NCI-H226 (cell line): ENCODE results near the gene MBL2.
A peak's percentile ranks its signal among the peaks of the same experiment; 100 is the strongest.

ENCODE experiments used
- DNase-seq: peaks from one replicate; pipeline ENCODE4 v3.0.0-alpha.2; 2015

The MBL2 gene

GRCh38 chr10:52772623-52773022, at the start of gene MBL2:
MBL2 (minus strand) TSS chr10:52772784; CDS start chr10:52771635, 1,149 bp downstream.
- no peak for DNase-seq

DNA sequence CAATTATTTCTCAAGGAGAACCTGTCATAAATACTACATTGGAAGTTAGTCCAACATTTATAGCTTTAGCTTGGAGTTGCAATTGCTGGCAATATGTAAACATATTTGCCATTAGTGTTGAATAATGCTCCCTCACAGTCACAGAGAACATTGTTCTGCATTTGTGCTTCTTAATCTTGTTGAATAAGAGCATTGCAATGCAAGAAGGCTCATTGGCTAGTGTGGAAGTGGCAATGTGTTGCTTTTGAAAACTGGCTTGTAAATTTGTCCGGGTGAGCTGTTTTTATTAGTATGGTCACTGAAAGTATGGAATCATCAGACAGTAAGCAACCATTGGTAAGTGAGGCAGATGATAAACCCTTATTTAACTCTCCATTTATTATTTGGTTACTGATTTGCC, 47.7 kb upstream of the MBL2 start:
- DNase-seq, result no peak

- peak; percentile 12 for DNase-seq
Measured at GRCh38 chr10:52818019-52818418, 45.4 kb upstream of the MBL2 start.

GRCh38 chr10:52814506-52814905, 41.9 kb upstream of the MBL2 start:
- DNase-seq, result no peak

DNA sequence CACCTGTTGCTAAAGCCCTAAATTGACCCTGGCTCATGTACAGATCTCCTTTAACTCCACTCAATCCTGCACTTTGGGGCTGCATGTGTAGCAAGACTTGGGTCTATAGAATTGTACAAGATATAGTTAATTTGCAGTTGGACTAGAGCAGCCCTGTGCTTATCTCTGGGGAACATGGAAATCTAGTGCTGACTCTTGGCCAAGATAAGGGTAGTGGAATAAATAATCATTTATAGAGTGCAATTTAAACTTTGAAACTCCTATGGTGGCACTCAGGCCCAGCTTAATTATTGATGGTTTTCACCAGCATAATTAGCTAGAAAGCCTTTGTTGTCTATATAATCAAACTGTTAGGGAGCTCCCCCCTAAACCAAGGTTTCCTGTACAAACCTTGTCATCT, 39.2 kb upstream of the MBL2 start:
- no peak for DNase-seq

DNA sequence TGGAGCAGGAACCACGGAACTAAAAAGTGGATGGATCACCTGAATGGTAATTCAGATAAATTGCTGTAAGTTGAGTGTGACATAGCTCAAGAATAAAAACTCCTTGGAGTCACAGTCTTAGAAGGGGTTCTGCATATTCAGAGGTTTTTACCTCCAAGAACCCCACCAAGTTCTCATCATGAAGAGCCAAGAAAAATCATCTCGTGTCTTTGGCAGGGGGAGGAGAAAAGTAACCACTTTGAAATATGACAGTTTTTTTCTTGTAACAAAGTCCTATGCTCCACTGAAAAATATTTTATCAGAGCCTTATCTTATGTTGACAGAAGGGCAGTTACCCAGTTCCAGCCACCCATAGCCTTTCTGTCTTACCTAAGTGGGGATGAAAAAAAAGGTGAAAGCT, 38.2 kb upstream of the MBL2 start:
- no peak for DNase-seq

- DNase-seq, result no peak
Measured at GRCh38 chr10:52807803-52808202, 35.2 kb upstream of the MBL2 start.

DNA sequence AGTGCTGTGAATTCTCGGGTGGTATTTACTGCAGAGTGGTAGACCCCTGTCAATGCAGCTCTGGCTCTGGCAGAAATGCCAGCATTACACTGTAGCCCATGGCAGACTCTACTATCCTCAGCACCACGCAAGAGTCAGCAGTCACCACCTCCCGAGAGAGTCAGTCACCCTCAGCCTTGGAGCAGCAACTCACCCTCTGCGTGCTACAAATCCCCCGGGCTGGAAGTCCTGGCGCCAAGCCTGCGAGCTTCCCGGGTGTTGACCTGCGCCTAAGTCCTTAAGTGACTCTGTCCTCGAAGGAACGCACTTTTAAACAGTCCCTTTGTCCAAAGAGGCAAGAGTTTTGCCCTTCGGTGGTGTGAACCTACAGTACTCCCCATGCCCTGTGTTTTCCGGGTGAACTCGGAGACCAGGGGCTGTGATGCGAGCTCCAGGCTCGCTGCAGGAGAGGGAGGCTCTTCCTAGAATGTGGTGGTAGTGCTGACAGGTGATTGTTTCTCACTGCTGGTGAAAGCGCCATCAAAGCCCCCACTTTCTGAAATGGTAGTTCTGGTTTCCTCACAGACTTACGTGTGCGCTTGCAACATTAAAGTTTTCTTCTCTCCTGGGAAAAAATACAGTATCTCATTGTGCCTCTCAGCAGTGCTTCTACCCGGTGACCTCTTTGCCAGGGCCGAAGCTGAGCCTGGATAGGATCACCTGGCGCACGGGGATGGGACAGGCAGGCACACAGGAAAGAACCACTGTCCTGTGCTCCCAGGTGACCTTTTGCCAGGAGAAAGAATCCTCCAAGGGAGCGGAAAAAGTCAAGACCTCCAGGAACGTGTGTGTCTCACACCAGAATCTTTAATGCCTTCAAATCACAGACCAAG, 33.1 kb upstream of the MBL2 start:
- DNase-seq, result no peak

- DNase-seq, result peak; percentile 14
Measured at GRCh38 chr10:52801947-52802346, 29.4 kb upstream of the MBL2 start.

DNA sequence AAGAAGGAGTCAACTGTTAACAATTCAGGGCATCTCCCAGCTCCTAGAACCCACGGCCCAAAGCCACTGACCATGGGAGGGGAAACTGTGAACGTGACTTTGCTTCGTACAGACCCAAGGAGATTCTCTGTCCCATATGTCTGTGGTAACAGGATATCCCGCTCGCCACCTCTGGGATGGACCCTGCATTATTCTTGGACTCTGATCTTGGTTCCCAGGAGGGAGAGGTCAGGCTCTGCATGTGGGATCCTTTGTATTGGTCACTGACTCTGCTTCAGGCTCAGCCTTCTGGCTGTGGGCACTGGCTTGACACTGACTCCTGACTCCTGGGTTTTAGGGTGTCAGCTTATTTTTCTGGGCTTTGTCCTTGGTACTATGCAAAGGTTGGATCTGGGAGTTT, 13.5 kb upstream of the MBL2 start:
- DNase-seq, result no peak

- DNase-seq, result no peak
Measured at GRCh38 chr10:52785418-52785817, 12.8 kb upstream of the MBL2 start.

DNA sequence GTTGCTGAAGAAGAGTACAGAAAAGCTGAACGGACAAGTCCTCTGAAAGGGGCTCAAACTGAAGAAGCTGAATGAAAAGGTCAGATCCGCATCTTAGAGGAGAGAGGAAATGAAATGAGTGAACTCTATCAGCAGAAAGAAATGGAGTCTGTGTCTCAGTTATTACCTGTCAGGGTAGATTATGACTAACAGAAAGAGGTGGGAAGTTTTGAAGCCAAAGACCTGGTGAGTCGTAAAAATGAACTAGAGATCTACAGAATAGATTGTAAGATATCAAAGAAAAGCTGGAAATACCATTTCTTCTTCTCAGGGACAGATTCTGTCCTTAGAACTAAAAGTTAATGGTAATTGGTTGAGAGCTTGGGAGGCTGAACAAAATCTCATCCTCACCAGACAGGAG, 11.1 kb upstream of the MBL2 start:
- no peak for DNase-seq

DNA sequence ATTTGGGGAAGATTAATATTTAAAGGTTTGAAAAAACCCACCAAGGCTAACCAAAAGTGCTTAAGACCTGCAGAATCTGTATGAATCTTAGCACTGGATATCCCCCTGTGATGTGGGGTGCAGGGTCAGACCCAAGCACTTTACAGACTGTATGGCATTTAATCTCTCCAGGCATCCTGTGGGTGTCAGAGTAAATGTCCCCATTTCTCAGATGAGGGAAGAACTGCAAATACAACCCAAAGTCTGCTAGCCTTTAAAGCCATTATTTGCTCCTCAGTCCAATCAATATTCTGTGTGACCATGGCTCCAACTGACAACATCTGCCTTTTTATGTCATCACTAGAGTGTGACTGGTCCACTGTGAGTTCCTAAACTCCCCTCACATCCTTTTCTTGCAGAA, 10.0 kb upstream of the MBL2 start:
- no peak for DNase-seq

GRCh38 chr10:52780391-52781155, 8.0 kb upstream of the MBL2 start:
- no peak for DNase-seq

DNA sequence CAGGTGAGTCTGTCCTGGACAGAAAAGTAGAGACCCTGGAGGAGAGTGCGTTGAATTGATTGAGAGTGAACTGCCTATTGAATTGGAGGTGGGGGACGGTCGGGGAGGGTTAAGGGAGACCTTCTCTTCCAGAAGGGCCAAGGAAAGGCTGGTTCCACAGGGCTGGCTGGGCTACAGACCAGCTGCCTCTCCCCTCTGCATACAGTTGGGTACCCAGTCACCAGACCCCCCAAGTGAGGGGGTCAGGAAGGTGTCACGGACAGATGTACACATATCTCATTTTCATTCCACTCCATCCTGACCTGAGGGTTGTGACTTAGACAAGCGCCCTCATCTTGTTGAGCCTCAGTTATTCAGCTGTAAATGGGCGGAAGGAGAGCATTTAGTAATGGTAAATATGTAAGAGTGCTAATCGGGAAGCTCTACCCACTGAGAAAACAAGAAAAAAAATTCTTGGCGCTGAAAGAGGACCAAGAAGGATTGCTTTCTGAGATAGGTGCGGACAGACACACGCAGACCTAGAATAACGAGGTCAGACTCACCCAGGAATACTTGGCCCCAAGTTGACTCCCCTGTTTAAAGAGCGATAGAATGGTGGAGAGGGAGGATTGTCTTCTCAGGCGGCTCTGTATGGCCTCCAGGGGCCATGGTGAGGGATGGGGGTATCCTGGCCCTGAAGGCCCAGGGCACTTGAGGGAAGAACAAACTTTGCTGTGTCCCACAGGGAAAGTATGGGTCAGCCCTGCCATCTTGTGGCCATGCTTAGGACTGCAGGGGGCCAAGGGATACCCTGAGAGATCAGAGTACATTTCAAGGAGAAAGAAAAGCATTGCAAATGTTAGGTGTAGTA, 7.2 kb upstream of the MBL2 start:
- DNase-seq, result peak; percentile 12

DNA sequence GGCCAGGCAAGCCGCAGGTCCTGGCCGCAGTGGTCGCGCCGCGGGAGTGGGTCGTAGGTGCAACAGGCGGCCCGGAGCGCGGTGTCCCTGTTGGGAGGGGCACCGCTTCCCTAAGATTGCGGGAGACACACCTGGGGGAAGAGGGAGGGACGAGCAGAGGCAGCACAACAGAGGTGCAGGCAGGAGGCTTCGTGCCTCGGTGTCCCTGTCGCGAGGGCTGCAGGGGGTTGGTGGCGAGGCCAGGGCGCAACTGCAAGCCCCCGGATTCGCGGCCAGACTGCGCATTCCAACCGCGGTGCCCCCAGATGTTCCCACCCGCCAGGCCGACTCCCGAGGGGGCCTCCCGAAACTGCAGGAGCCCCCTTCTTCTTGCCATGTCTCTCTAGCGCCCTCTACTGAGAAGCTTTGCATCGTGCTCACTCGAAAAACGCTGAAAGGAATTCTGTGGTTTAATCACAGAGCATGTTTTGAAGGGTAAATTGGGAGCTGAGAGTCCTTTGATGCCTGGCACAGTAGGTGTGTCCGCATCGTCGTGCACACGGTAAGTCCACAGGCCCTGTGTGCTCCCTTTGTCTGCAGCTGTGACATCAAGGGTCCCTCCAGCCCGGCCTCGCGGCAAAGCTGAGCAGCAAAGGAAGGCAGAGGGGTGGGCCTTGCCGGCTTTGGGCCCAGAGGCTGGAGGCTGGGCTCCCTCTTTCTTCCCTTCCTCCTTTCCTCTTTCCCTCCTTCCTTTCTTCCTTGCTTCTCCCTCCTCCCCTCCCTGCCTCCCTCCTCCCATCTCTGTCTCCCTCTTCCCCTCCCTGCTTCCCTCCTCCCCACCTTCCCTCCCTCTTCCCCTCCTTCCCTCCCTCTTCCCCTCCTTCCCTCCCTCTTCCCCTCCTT, 6.2 kb upstream of the MBL2 start:
- DNase-seq, result no peak

- no peak for DNase-seq
Measured at GRCh38 chr10:52777414-52777813, 4.8 kb upstream of the MBL2 start.

- no peak for DNase-seq
Measured at GRCh38 chr10:52776471-52776903, 3.9 kb upstream of the MBL2 start.

DNA sequence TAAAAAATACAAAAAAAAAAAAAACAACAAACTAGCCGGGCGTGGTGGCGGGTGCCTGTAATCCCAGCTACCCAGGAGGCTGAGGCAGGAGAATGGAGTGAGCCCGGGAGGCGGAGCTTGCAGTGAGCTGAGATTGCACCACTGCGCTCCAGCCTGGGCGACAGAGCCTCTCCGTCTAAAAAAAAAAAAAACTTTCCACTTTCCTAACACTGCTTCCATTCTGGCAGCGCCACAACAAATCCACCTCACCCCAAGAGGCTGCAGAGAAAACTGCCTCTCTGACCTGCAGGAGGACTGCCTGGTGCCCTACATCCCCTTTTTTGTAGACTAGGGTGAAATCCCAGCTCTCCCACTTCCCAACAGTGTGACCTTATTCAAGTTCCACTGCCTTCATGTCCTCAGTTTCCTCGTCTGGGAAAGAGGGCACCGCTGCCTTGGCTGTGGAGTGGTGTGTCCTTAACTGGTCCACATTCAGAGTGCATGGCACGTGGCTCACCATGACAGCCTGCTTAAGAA, 2.6 kb upstream of the MBL2 start:
- no peak for DNase-seq

- no peak for DNase-seq
Measured at GRCh38 chr10:52774600-52775106, 2.1 kb upstream of the MBL2 start.

DNA sequence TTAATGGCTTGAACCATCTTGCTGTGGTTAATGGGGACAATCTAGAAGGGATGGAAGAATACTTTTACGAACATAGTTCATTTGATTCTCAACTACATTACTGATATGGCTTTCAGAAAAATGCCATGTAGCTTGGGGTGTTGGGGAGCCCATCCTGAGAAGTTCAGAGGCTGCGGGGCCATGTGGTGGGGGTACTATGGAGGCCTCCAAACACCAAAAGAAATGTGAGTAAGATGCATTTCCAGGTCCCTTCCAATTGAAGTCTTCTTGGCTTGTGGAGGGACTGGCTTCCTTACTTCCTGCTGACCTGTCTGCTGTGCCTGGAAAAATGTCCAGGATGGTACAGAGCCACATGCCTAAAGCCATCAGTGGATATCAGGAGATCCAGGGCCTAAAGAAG, 1.6 kb upstream of the MBL2 start:
- DNase-seq, result no peak
